ENCODE measurements around the gene MED22. TPM values are rescaled to one million over a fixed set of nuclear protein-coding genes. Genes with fewer than 3 reads are reported as not detected.
A peak's percentile ranks its signal among the peaks of the same experiment; 100 is the strongest.
"Not testable (repeated sequence)": the region's sequence is repeated elsewhere in the genome, so short reads cannot be mapped to it uniquely, and the experiment has no call there.

MED22 gene
- total RNA-seq, 1 donor from 2014 or later: 45.7 TPM

GRCh38 chr9:133379153-133380086 lies 31.5 kb upstream of the MED22 start:
- ChIA-PET CTCF (interaction anchor here (0.5 to 1.0 kb wide), 3 partner anchors 13 to 49 kb away, joined by 3 read pairs; partner anchors contain the start of genes MED22 and RPL7A), POLR2A (interaction anchor here (0.6 kb wide), 2 partner anchors 56 to 785 kb away, joined by 3 to 5 read pairs; partner anchors contain the start of gene RNU6ATAC)
- peaks cover 10% of the 10 kb centered on the region for H3K4me1 Mint-ChIP-seq
- peaks cover 3% of the 10 kb centered on the region for H3K36me3 Mint-ChIP-seq (ENCODE audit: low read depth)
- TF ChIP-seq CTCF (IDR thresholded peaks at IDR 0.05): no peak
- no peak overlapping the region for H3K4me3 Mint-ChIP-seq
- ATAC-seq (ENCODE audit: low read depth) (no peak), DNase-seq (no peak)
- H3K27ac Mint-ChIP-seq: no peak overlapping the region
- H3K9me3 Mint-ChIP-seq: no peaks in the 10 kb centered on the region
- H3K27me3 Mint-ChIP-seq: no peaks in the 10 kb centered on the region
- intact Hi-C loops (cut with micrococcal nuclease): loop anchor here (10.0 kb wide), 2 partner anchors 645 to 755 kb away; partner anchors contain the start of genes BRD3OS and WDR5

GRCh38 chr9:133378408-133378962 lies 30.6 kb upstream of the MED22 start:
- no peak for ATAC-seq (ENCODE audit: low read depth)
- H3K4me1 Mint-ChIP-seq: peaks cover 17% of the 10 kb centered on the region
- peaks cover 3% of the 10 kb centered on the region for H3K36me3 Mint-ChIP-seq (ENCODE audit: low read depth)
- H3K9me3 Mint-ChIP-seq: no peaks in the 10 kb centered on the region
- TF ChIP-seq CTCF (IDR thresholded peaks at IDR 0.05): no peak
- no peak overlapping the region for H3K27ac Mint-ChIP-seq
- H3K27me3 Mint-ChIP-seq: no peaks in the 10 kb centered on the region
- POLR2A ChIA-PET: interaction anchor here (0.6 kb wide), 1 partner anchor 57 kb away, joined by 3 read pairs; no protein-coding TSS in a partner anchor
- intact Hi-C loops (cut with micrococcal nuclease): loop anchor here (10.0 kb wide), 2 partner anchors 646 to 756 kb away; partner anchors contain the start of genes BRD3OS and WDR5
- no peak overlapping the region for H3K4me3 Mint-ChIP-seq
- CTCF ChIA-PET: interaction anchor here (1.0 kb wide), 1 partner anchor 30 kb away, joined by 3 read pairs; the partner anchor contains the start of genes MED22 and RPL7A
- no peak for DNase-seq

GRCh38 chr9:133377721-133378216 lies 29.8 kb upstream of the MED22 start:
- Mint-ChIP-seq H3K4me1 (peaks cover 21% of the 10 kb centered on the region), H3K36me3 (ENCODE audit: low read depth) (peaks cover 7% of the 10 kb centered on the region), H3K27me3 (no peaks in the 10 kb centered on the region), H3K9me3 (no peaks in the 10 kb centered on the region), H3K27ac (no peak overlapping the region), H3K4me3 (no peak overlapping the region)
- intact Hi-C loops (cut with micrococcal nuclease): loop anchor here (10.0 kb wide), 2 partner anchors 647 to 757 kb away; partner anchors contain the start of genes BRD3OS and WDR5
- DNase-seq (no peak), ATAC-seq (ENCODE audit: low read depth) (no peak)
- POLR2A ChIA-PET: interaction anchor here (0.7 to 2.0 kb wide), 4 partner anchors 22 to 896 kb away, joined by 3 to 10 read pairs (median 6); partner anchors contain the start of genes SURF1 and SURF2
- no peak for TF ChIP-seq CTCF (IDR thresholded peaks at IDR 0.05)
- CTCF ChIA-PET: interaction anchor here (1.2 kb wide), 1 partner anchor 191 kb away, joined by 4 read pairs; no protein-coding TSS in a partner anchor

GRCh38 chr9:133377280-133377679 lies 29.3 kb upstream of the MED22 start:
- CTCF ChIA-PET: interaction anchor here (1.2 kb wide), 1 partner anchor 191 kb away, joined by 4 read pairs; no protein-coding TSS in a partner anchor
- intact Hi-C loops (cut with micrococcal nuclease): loop anchor here (10.0 kb wide), 2 partner anchors 648 to 758 kb away; partner anchors contain the start of genes BRD3OS and WDR5
- H3K36me3 Mint-ChIP-seq (ENCODE audit: low read depth): peaks cover 11% of the 10 kb centered on the region
- POLR2A ChIA-PET: interaction anchor here (0.7 to 2.0 kb wide), 10 partner anchors 8 to 897 kb away, joined by 3 to 10 read pairs (median 5); partner anchors contain the start of genes GTF3C5, SLC2A6, SURF1 and SURF2
- H3K4me1 Mint-ChIP-seq: peaks cover 26% of the 10 kb centered on the region
- not testable (repeated sequence) for H3K27me3 Mint-ChIP-seq; H3K27ac Mint-ChIP-seq; DNase-seq; H3K9me3 Mint-ChIP-seq; ATAC-seq (ENCODE audit: low read depth)
- peak overlapping the region; percentile 66 for H3K4me3 Mint-ChIP-seq
